ENCODE measurements around the gene NMT1. TPM values are rescaled to one million over a fixed set of nuclear protein-coding genes. Genes with fewer than 3 reads are reported as not detected.

NMT1 gene
- total RNA-seq, 4 donors from 2014 or later: 64.7 to 99.8 (median 80.6) TPM

- TF ChIP-seq, protein P1, sequence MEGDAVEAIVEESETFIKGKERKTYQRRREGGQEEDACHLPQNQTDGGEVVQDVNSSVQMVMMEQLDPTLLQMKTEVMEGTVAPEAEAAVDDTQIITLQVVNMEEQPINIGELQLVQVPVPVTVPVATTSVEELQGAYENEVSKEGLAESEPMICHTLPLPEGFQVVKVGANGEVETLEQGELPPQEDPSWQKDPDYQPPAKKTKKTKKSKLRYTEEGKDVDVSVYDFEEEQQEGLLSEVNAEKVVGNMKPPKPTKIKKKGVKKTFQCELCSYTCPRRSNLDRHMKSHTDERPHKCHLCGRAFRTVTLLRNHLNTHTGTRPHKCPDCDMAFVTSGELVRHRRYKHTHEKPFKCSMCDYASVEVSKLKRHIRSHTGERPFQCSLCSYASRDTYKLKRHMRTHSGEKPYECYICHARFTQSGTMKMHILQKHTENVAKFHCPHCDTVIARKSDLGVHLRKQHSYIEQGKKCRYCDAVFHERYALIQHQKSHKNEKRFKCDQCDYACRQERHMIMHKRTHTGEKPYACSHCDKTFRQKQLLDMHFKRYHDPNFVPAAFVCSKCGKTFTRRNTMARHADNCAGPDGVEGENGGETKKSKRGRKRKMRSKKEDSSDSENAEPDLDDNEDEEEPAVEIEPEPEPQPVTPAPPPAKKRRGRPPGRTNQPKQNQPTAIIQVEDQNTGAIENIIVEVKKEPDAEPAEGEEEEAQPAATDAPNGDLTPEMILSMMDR (IDR thresholded peaks at IDR 0.05; ENCODE audit: low read depth): no peak
Measured at GRCh38 chr17:45118691-45119090, 57.6 kb downstream of the NMT1 start.

DNA sequence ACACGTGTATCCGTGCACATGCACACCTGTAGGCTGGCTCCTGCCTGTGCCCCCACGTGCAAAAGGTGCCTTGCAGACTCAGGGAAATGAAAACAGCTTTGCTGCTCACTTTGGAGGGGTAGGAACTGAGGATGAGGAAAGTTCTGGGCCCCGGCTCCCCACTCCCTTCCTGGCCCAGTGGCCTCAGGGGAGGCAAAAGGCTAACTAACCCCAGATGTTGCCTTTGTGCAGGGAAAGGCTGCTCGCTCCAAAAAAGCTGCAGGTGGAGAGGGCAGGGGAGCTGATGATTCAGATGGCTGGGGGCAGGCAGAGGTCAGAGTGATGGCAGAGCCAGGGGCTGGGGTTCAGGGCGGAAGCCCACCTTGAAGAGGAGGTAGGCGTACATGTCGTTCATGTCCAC is 58.8 kb downstream of the NMT1 start:
- TF ChIP-seq, protein P1 (IDR thresholded peaks at IDR 0.05; ENCODE audit: low read depth): no peak

DNA sequence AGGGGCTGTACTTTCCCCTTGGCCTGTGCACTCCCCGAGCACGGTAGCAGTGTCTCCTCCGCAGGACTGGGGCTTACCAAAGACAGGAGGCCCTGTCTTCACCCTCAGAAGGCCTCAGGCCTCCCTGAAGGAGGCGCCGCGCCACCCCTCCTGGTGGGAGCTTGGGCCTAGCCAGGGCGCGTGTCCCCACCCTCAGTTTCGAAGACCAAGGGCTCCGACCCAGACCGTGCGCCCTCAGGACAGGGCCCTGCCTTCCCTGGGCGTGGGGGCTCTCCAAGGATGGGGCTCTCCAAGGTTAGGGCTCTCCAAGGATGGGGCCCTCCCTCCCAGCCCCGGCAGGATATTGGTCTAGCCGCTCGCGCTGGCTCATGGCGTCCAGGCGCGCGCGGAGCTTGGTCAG is 59.4 kb downstream of the NMT1 start:
- TF ChIP-seq, protein P1 (IDR thresholded peaks at IDR 0.05; ENCODE audit: low read depth): no peak

DNA sequence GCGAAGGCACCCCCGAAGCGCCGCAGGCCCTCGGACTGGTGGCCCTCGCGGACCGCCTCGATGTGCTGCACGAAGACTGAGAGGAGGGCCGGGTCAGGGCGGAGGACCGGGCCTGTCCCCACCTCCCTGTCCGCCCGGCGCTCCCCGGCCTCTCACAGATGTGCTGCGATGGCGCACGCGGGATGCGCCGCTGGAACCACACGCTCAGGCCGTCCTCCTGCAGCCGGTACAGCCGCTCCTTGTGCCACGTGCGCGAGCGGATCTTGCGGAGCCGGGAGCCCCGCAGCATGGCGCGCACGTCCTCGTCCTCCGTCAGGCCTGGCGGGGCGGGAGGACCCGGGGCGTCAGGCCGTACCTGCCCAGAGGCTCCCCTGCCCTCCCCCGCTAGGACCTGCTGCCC is 59.9 kb downstream of the NMT1 start:
- TF ChIP-seq, protein P1 (IDR thresholded peaks at IDR 0.05; ENCODE audit: low read depth): no peak

GRCh38 chr17:45123076-45123770 is 62.1 kb downstream of the NMT1 start:
- TF ChIP-seq, protein P1 (IDR thresholded peaks at IDR 0.05; ENCODE audit: low read depth): no peak

DNA sequence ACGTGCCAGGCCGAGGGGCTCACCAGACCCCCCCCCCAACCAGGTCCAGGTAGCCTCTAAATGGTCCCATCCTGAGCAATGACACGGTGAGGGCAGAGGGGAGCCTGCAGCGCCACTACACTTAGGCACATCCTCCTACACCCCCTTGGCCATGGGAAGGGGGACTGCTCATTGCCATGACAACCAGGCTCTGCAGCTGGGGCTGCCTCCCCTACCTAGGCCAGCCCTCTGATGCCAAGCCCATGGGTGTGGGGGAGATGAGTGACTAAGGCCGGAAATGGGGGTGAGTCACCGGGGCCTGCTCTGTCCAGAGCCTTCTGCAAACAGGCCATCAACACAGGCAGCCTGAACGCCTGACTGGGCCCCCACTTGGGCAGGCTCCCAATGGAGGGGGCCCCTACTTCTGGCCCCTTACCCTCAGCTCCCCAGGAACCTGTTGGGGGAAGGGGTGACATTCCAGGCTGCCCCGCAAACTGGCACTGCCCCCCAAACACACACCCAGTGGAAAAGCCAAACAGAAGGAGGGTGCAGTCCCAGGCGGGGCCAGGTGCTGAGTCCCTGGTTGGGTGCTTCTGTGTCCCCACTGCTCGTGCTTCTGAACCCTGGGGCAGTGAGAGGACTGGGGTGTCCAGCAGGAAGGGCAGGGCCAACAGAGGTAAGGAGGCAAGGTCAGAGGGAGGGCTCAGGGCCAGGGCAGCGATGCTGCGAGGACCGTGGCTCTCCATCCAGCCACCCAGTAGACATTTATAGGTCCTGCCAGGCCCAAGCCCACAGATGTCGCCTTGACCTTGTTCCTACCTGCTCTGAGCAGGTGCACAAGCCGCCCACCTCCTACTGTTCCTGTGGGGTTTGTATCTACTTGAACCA is 63.0 kb downstream of the NMT1 start:
- TF ChIP-seq, protein P1 (IDR thresholded peaks at IDR 0.05; ENCODE audit: low read depth): no peak

DNA sequence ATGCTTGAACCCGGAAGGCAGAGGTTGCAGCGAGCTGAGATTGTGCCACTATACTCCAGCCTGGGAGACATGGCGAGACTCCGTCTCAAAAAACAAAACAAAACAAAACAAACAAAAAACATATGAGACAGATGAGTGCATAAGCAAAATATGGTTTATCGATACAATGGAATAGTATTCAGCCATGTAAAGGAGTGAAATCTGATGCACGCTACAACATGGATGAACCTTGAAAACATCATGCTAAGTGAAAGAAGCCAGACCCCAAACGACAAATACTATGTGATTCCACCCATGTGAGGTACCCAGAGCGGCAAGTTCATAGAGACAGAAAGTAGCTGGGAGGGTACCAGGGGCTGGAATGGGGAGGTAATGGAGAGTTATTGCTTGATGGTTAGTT is 64.4 kb downstream of the NMT1 start:
- TF ChIP-seq, protein P1 (IDR thresholded peaks at IDR 0.05; ENCODE audit: low read depth): no peak

All from subcutaneous adipose tissue (tissue), 4 donors.